NK-92 treated with Interleukin-12 subunit alpha and Interleukin-12 subunit beta, amount 100 ng/mL, for 24 hours (cell line): ENCODE data around the gene PDIA2.
"Not testable (repeated sequence)": the region's sequence is repeated elsewhere in the genome, so short reads cannot be mapped to it uniquely, and the experiment has no call there.

ENCODE experiments used
- DNase-seq: peaks from one replicate; lab custom pipeline; 2025; lab: John Stamatoyannopoulos, UW

PDIA2 gene

DNA sequence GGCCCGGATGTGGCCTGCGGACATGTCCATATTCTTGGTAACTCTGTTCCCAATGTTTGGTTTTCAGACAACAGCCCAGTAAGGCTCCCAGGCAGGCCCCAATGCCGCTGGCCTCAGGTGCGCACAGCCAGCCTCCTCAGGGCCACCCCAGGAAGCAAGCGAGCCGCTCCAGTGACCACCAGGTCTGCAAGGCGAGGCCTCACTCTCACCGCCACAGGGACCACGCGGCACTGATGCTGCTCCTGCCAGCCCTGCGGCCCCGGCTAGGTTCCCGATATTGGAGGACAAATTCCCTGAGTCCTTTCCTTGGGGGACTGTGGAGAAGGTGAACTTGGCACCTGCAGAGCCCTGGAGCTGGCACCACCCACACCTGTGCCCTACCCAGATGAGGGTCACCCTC is 19.0 kb downstream of the PDIA2 start:
- no peak for DNase-seq

DNA sequence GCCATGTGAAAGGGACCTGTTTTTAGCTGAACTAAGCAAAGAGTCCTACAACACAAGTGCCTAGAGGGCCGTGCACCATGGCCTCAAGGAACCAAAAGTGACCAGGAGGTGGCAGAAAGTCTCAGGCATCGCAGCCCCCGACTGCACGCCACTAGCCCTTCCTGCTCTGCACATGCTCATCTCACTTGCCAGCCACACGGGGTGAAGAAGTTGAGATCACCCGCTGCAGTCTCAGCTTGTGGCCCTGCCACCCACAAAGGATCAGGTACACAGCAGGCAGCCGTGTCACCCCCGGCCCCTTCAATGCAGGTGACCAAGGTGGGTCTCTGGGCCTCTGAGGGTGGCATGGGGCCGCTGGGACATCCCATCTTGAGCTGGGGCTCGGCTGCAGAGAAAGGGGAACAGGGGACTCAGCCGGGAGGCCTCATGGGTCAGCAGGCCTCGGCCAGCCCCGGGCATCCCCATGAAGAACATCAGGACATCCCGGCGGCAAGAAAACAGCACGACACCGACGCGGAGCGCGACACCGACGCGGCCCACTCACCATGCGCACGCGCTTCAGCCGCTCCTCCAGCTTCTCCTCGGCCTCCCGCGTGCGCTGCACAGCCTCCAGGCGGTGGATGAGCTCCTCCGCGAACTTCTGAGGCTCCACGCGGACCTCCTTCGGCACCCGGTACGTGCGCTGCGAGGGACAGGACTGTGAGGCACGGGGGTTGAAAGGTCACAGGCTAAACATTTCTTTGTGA is 21.0 kb downstream of the PDIA2 start:
- no peak for DNase-seq

DNA sequence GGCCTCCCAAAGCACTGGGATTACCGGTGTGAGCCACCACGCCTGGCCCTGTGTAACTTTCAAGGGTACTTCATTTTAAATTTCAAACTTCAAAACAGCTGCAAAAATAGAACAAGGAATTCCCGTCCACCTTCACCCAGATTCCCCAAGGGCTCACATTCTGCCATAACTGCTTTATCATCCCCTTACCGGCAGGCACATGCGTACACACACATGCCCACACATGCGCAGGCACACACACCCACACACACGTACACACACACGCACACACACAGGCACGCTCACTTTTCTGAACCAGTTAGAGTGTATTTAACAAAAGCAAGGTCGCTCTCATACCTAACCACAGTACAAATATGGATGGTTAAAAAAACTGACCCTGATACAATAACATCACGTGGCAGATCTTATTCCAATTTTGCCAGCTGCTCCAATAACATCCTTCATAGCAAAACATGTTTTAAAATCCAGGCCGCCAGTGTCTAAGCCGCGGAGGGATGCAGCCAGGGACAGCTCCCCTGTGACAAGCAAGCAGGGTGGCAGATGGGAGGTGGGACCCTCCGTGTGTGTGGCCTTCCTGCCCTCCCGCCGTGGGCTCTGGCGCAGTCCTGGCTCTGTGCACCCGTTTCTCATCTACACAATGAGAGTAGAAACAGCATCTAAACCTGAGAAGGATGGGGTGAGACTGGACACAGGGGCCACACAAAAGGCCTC is 23.1 kb downstream of the PDIA2 start:
- no peak for DNase-seq

DNA sequence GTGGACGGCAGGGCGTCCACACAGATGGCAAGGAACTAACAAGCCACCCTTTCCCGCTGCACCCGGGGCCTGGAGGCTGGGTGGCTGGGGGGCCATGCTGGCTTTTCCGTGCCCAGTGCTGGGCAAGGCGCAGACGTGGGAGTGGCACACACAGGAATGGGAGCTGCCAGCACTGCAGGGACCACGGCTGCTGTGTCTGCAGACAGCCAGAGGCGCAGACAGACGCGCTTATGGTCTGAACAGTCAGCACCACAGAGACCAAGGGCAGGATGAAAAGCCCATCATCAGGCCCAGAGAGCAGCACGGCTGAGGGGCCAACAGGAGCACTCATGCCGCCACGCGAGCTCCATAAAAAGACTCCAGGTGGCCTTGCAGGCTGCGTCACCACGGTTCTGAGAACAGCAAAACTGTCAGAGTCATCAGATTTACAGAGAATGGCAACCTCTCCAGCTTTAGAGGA is 24.0 kb downstream of the PDIA2 start:
- no peak for DNase-seq

DNA sequence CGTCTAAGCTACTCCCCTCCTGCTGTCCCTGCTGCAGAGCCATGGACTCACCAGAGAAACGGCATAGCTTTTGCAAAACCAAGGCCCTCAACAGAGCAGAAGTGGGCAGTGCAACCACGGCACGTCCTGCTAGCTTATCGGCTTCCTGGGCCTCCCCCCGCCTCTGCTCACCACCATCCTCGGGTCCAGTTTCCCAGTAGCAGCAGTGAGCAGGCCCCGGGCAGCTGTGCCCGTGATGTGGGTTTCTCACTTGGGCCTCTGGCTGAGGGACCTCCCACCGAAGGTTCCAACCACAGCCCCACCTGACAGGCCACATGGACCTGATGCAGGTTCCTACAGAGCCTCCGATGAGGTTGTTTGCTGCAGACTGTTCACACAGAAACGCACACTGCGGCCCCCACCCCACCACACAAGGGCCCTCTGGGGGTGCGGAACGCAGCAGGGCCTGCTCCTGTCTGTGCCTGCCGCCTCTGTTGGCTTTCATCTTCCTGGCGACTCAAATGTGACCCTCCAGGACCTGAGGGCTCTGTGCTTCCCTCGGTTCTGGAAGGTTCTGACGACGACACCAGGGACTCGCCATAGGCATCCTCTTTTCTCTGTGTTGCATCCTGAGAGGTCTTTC is 24.8 kb downstream of the PDIA2 start:
- DNase-seq = peak; percentile 84

DNA sequence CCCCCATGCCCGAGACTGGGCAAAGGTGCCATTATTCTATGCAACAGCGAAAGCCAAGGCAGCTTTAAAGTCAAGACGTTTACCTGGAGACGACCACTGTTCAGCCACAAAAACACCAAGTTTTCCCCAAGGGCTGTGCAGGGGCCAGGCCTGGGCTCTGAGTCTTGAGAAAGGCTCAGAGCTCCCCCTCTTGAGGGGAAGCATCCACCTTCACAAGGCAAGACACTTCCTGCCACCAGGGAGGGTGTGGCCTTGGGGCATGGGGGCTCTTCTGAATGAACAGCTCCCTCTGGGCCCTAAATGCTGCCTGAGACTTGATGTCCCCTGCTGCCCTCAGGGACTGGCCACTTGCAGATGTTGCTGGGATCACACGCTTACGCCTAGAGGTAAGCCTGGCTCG is 26.5 kb downstream of the PDIA2 start:
- peak; percentile 59 for DNase-seq

DNA sequence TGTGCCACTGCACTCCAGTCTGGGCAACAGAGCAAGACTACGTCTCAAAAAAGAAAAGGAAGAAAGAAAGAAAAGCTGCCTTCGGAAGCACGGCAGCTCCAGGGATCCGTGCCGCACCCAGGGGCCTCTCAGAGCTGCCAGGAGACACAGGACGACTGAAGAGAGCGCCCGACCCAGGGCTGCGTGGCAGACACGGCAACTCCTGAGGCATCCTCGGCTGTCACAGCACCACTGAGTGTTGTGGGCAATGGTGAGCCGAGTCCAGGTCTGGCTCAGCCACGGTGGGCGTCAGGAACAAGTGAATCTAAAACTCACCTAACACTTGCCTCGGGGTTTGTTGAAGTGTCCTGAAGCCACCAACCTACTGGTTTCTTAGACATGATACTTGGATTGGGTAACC is 28.8 kb downstream of the PDIA2 start:
- DNase-seq = no peak

DNA sequence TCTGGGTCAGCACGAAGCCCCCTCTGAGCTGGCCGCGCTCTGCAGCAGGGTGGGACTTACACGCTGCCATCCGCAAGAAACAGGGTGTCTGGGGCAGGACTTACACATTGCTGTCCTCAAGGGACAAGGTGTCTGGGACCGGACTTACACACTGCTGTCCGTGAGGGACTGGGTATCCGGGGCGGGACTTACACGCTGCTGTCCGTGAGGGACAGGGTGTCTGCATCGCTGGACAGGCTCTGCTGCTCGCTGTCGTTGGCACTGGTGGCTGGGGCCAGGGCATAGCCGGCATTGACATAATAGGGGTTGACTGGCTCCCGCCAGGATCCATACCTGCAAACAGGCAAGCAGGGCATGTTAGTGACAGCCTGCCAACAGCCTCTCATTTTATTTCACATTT is 31.4 kb downstream of the PDIA2 start:
- DNase-seq = no peak

DNA sequence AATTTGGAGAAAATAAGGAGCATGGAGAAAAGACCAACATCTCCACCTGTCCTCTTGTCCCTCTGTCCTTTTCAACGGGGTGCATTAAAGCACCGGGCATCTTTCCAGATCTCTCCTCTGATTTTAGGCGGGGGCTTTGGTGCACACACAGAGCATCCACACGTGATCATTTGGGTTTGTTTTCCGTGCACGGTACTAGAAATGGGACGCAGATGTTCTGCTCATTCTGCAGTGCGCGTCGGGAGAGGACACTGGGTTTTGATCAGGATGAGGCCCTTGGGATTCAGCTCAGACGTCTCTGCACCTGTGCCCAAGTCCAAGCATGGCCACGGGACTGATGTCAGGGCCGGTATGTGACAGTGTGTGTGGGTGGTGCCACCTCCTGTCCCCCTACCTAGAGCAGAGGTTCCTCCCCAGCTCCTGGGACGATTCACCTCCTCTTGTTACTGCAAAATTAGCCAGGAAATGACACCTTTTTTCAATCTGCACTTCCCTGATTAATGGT is 31.9 kb downstream of the PDIA2 start:
- no peak for DNase-seq

DNA sequence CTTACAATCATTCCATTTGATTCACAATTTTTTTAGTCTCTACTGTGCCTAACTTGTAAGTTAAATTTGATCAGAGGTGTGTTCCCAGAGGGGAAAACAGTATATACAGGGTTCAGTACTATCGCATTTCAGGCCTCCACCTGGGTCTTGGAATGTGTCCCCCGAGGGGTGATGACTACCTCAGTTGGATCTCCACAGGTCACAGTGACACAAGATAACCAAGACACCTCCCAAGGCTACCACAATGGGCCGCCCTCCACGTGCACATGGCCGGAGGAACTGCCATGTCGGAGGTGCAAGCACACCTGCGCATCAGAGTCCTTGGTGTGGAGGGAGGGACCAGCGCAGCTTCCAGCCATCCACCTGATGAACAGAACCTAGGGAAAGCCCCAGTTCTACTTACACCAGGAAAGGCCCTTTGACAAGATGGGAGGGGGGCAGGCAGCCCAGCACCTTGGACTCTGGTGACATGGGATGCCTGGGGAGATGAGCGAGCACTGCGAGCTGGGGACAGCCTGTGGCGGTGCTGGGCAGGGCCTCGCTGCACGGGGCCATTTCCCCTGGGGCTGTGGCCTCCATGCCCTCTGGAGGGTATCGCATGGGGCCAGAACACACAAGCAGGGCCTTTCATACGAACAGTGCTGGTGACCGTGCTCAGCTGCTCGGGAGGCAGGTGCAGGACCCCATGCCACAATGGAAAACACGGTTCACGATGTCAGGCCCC is 33.9 kb downstream of the PDIA2 start:
- DNase-seq = no peak

DNA sequence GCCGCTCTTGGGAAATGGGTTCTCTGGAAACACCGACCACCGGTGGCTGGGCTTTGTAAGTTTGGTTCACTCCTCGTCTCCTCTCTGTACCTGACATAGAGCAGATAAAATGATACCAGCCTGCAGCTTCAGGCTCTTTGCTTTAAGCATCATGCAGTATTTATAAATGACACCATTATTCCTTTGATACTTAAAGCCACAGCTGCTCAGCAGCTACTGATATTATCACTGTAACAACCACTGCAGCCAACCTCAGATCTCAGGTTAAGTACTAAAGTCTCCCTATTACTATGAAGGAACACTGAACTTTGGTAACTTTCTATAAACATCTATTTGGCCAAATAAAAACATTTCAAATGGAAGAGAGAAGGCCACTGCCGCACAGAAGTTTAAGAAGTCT is 34.6 kb downstream of the PDIA2 start:
- no peak for DNase-seq

DNA sequence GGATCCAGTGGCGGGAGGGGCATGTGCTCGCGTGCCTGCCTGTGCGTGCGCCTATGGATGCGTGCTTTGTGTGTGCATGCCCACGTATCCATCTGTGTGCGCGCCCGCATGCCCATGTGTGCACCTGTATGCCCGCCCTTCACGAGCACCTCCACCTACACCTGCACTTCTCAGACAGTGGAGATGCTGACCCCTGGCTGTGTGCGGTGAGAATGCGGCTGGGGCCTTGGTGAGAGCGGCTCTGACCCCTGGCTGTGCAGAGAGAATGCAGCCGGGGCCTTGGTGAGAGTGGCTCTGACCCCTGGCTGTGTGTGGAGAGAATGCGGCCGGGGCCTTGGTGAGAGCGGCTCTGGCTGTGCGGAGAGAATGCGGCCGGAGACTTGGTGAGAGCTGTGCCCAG is 35.7 kb downstream of the PDIA2 start:
- no peak for DNase-seq

DNA sequence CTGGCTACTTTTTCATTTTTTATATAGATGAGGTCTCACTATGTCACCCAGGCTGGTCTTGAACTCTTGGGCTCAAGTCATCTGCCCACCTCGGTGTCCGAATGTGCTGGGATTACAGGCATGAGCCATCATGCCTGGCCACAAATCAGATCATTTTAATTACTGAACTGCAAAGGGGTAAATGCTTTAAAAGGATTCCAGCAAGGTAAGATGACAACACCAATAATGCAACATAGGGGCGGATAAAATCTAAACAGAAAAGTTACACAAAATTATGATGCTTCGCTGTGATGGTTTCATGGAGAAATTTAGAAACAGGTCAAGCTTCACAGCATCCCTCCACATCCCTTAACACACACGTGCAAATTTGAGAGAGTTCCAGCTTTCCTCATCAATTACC is 37.2 kb downstream of the PDIA2 start:
- no peak for DNase-seq

DNA sequence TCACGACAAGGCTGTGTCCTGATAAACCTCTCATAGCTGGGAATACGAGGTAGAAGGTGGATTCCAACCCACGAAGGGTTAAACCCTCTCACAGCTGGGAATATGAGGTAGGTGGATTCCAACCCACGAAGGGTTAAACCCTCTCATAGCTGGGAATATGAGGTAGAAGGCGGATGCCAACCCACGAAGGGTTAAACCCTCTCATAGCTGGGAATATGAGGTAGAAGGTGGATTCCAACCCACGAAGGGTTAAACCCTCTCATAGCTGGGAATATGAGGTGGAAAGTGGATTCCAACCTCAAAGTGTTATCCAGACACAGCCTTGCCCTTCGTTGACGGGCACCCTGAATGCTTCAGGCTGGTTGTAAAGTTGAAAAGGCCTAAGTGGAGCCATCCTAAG is 38.6 kb downstream of the PDIA2 start:
- DNase-seq = no peak

DNA sequence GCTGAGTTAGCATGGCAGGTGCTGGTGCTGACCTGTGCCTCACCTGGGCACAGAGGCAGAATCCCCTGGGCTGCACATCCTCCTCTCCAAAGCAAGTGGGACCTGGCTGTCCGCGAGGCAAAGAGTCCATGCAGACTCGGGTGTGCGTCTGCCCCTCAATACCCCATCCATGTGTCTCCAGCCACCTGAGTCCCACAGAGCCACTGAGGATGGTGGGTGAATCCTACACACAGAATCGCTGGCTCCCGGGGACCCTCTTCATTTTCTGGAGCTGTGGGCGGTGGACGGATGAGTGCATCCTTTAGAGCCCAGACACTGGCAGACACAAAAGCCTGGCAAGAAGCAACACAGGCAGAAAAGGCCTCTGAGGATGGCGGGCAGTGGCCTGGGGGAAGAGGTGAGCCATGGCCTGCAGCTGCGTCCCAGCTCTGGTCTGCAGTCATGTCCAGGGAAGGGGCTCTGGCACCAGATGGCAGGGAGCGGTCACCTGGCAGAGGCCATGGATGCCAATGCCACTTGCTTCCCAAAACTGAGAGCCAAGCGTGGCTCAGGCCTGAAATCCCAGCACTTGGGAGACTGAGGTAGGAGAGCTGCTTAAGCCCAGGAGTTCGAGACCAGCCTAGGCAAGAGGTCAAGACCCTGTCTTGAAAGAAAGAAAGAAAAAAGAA is 39.6 kb downstream of the PDIA2 start:
- DNase-seq = no peak

DNA sequence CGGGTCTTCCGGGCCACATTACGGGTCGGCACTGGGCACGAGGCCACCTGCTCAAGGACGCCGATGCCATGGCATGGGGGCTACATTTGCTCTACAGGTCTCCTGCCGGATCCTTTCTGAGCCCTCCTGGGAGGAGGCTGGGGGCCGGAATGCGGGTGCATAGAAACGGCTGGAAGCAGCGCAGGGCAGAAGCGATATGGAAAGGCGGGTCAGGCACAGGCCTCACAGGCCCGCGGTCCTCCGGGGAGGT is 41.2 kb downstream of the PDIA2 start:
- no peak for DNase-seq

DNA sequence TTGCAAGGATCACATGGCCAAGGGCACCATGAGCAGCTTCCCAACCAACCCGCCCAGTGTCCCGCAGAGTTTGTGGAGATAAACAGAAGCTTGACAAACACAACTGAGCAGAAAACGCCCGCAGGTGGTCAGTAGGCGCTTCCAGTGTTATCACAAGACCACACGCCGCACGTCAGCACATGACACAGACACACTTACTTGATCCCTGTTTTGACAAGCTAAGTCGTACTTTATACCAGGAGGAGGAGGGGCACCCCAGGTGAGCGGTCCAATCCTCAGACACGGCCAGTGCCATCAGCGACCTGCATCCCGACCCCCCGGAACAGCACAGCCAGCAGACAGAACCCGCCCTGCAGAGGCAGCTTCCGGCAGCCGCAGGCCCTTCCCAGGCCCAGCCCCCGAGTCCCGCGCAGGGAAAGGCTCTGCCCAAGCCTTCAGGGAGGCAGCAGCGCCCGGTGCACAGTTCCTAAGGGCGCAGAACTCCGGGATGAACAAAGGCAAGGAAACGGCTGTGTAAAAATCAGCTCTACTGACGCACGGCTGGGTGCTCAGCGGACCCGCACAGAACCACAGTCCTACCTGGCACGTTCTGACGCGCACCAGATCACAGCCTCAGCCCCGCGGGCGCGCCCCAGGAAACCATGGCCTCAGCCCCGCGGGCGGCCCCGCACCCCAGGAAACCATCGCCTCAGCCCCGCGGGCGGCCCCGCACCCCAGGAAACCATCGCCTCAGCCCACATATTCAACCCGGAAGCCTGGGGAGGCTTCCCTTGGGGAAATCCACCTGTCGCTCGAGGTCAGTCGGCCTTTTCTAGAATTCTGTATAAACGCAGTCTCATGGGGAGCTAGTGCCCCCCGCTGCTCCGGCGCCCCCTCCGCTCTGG is 41.7 kb downstream of the PDIA2 start:
- DNase-seq = no peak

DNA sequence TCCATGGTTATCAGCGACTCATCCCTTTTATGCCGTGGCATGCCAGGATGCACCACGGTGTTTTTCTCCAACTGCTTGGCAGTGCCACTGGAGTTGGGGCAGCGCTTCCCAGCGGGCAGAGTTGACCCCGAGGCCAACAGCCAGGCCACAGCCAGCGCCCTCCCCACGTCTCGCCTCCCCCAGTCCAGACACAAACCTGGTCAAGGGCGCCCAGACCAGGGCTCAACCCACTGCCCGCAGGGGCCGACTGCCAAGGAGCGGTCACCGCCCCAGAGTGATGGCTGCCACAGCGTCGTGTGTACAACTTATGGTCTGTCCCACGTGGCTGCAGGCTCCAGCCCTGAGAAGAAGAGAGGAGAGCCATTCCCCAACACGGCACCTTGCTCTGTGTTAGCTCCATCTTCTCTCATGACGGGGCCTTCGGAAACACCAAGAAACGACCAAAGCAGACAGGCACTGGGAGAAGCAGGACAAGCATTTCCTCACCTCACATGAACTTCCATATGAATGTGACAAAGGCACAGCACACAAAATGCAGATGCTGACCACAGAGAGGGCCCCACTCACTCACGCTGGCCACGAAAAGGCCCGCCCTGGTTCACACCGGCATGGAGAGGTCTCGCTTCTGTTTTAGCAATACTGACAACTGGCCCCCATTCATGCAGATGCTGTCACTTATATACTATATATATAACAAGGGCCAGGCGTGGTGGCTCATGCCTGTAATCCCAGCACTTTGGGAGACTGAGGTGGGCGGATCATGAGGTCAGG is 42.6 kb downstream of the PDIA2 start:
- DNase-seq = no peak

DNA sequence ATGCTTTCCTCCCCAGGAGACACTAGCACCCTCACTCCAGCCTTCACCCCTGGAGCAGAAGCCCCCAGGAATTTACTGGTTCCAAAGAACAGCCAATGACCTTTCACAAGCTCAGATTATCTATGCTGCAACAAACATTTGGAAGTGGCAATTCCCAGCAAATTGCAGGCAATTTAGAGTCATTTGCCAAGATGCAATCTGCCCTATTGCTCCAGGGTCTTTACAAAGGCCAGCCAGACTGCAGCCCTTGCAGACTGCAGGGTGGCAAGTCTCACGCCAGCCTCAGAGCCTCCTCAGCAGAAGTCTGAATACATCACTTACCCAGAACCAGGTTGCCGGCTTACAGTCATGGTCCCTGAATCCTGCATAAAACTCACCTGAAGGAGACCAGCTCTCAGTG is 47.8 kb downstream of the PDIA2 start:
- no peak for DNase-seq

DNA sequence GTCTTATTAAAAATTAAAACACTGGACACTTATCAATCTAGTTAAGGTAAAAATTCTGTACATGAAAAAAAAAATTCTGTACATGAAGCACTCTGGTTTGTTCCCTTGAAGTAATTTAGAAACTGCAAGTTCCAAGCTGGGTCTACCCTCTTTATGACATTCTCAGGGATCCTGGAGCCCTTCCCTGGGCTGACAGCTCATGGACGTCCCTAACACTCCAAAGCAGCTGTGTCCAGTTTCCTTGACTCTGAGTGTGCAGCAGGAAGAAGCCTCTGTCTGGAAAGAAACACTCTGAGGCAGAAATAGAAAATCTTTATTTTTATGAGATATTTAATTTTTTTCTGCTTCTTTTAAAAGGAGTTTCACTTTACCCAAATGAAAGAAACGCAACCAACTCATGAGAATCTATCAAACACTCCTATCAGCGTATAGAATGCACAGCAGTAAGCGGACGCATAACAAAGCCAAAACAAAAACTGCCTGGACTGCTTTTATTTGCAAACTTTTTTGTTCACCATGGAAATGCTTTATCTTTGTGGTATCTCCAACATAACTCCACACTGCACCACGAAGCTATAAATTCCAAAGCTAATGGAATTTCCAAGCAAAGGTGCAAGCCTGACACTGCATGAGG is 48.3 kb downstream of the PDIA2 start:
- not testable (repeated sequence) for DNase-seq
